Effector CD4-positive, alpha-beta T cell (primary cell): ENCODE data around the gene HSD11B1.

Source experiments
- DNase-seq: peaks from one replicate; pipeline ENCODE4 v3.0.0-alpha.2; 2020

The HSD11B1 gene

GRCh38 chr1:209728466-209728865 is 23.8 kb downstream of the HSD11B1 start:
- DNase-seq, result no peak

GRCh38 chr1:209729436-209729835 is 24.8 kb downstream of the HSD11B1 start:
- DNase-seq, result no peak

- no peak for DNase-seq
These were observed 28.1 kb downstream of the HSD11B1 start for GRCh38 chr1:209732725-209733124.

- no peak for DNase-seq
These were observed 29.0 kb downstream of the HSD11B1 start for GRCh38 chr1:209733409-209734192.

- no peak for DNase-seq
These were observed 32.0 kb downstream of the HSD11B1 start for GRCh38 chr1:209736490-209737117.

- DNase-seq, result no peak
These were observed 32.5 kb downstream of the HSD11B1 start for GRCh38 chr1:209737118-209737505.

GRCh38 chr1:209738270-209738669 is 33.6 kb downstream of the HSD11B1 start:
- DNase-seq, result no peak

GRCh38 chr1:209741193-209741592 is 36.5 kb downstream of the HSD11B1 start:
- DNase-seq, result no peak

- DNase-seq, result no peak
These were observed 37.2 kb downstream of the HSD11B1 start for GRCh38 chr1:209741889-209742288.

- DNase-seq, result no peak
These were observed 37.9 kb downstream of the HSD11B1 start for GRCh38 chr1:209742409-209743144.

GRCh38 chr1:209743145-209743482 is 38.5 kb downstream of the HSD11B1 start:
- no peak for DNase-seq

- no peak for DNase-seq
These were observed 42.0 kb downstream of the HSD11B1 start for GRCh38 chr1:209746451-209747165.

- DNase-seq, result peak; percentile 69
These were observed 43.1 kb downstream of the HSD11B1 start for GRCh38 chr1:209747580-209748262.

GRCh38 chr1:209748620-209749019 is 44.0 kb downstream of the HSD11B1 start:
- no peak for DNase-seq

- DNase-seq, result no peak
These were observed 44.6 kb downstream of the HSD11B1 start for GRCh38 chr1:209749205-209749604.

- DNase-seq, result no peak
These were observed 45.2 kb downstream of the HSD11B1 start for GRCh38 chr1:209749670-209750323.

GRCh38 chr1:209751627-209752231 is 47.1 kb downstream of the HSD11B1 start:
- no peak for DNase-seq

GRCh38 chr1:209752890-209753289 is 48.2 kb downstream of the HSD11B1 start:
- no peak for DNase-seq

- no peak for DNase-seq
These were observed 50.6 kb downstream of the HSD11B1 start for GRCh38 chr1:209755256-209755655.

- peak; percentile 65 for DNase-seq
These were observed 51.4 kb downstream of the HSD11B1 start, which contains the start of gene TRAF3IP3 for GRCh38 chr1:209755926-209756614. TSS of gene TRAF3IP3 (plus strand) at chr1:209756053. CDS start at chr1:209760040, 3,987 bp downstream.
